PC-9 (cell line): ENCODE data around the gene MARK2.

ENCODE experiments used
- EZH2 ChIP-seq: fragments of 200-600 bp; sonication (generic); IDR thresholded peaks from 2 replicates; pipeline ENCODE4 v1.8.0; 2017; ENCODE audit warnings: antibody characterized with exemption, low read depth
- TF ChIP-seq, protein P1 (sequence below): fragments of 200-600 bp; sonication (generic); conservative IDR thresholded peaks from 2 replicates; pipeline ENCODE4 v1.6.1; 2017; ENCODE audit warnings: mixed run types, antibody characterized with exemption, mild to moderate bottlenecking, moderate library complexity

DNA sequence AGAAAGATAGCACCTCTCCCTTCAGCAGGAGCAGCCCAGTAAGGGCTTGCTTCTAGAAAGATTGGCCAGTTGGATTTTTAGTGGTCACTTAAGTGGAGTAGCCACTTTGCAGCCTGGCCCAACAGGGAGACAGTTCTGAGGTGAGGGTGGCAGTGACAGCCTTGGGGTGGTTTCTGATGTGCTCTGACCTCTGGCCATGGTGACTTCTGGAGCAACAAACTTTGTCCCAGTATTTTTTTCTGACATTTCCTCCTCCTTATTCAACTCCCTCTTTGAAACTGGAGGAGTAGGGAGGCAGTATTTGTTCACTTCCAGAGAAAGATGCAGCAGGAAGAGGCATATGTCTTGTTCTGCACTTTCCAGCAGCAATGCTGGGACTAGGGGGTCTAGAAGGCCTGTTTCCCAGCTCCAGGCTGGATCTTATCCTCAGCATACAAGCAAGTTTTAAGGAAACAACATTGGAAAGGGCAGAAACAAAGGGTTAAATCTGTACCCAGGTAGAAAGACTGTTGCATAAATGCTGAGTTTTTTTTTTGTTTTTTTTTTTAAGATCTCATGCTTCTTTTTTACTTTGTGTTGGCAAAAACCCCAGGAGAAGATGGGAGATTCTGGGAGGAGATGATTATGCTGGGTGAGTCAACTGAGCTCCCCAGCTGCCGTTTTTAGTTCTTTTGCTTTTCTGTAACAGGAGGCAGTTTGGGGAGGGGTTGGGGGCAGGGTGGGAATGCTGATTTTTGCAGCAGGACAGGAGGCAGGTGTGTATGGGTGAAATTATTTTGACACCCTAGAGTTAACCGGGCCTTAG lies 40.9 kb downstream of the MARK2 start:
- TF ChIP-seq, protein P1, sequence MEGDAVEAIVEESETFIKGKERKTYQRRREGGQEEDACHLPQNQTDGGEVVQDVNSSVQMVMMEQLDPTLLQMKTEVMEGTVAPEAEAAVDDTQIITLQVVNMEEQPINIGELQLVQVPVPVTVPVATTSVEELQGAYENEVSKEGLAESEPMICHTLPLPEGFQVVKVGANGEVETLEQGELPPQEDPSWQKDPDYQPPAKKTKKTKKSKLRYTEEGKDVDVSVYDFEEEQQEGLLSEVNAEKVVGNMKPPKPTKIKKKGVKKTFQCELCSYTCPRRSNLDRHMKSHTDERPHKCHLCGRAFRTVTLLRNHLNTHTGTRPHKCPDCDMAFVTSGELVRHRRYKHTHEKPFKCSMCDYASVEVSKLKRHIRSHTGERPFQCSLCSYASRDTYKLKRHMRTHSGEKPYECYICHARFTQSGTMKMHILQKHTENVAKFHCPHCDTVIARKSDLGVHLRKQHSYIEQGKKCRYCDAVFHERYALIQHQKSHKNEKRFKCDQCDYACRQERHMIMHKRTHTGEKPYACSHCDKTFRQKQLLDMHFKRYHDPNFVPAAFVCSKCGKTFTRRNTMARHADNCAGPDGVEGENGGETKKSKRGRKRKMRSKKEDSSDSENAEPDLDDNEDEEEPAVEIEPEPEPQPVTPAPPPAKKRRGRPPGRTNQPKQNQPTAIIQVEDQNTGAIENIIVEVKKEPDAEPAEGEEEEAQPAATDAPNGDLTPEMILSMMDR: no peak
- no peak for TF ChIP-seq EZH2
